H4 (cell line): Measurements from ENCODE around the gene ABCA8. TPM values are rescaled to one million over a fixed set of nuclear protein-coding genes. Genes with fewer than 3 reads are reported as not detected.
A peak's percentile ranks its signal among the peaks of the same experiment; 100 is the strongest.
"Not testable (repeated sequence)": the region's sequence is repeated elsewhere in the genome, so short reads cannot be mapped to it uniquely, and the experiment has no call there.

ENCODE experiments used
- DNase-seq: peaks from one replicate; pipeline ENCODE4 v3.0.0-alpha.2; 2015; ENCODE audit warnings: low spot score
- total RNA-seq: library from RNA; depleted of rRNA; stranded (reverse); fragments of >200 nt; shearing (Covaris generic); gene quantifications from 2 replicates; pipeline ENCODE4 v1.2.3, GENCODE V29; 2014; rRNA removed

Gene ABCA8
- total RNA-seq, 1 experiment from 2014 or later: not detected

DNA sequence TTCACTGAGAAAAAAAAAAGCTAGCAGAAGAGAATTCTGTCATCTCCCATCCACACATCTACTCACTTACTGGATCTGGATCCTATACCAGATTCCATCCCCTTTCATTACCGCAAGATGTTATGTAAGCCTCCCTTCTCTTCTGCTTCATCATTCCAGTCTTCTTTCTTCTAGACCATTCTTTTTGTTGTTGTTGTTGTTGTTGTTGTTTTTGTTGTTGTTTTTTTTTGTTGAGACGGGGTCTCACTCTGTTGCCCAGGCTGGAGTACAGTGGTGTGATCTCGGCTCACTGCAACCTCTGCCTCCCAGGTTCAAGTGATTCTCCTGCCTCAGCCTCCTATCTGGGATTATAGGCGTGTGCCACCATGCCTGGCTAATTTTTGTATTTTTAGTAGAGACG, 131.0 kb downstream of the ABCA8 start:
- DNase-seq: not testable (repeated sequence)

DNA sequence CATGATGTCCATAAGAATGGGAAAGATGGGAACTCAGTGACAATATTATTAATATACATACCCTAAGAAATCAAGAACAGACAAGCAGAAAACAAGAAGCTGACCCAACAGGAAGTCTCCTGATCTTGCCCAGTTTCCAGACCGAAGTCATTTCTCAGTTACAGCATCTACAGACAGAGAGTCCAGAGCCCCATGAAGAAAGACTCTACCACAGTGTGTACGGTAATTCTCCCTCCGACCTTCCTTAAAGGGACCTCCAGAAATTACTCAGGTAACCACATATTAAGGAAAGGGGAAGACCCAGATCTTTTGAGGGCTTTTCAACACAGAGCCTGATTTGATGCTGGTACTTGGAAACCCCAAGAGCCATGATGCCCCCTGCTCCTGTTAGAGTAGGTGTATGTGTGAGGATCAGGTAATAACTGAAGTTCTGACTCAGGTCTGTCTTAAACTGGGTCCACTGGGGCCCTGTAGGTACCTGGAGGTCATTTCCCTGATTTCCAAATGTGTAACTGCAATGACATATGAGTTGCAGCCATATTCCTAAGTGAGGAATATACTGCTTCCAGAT, 132.4 kb downstream of the ABCA8 start:
- no peak for DNase-seq

DNA sequence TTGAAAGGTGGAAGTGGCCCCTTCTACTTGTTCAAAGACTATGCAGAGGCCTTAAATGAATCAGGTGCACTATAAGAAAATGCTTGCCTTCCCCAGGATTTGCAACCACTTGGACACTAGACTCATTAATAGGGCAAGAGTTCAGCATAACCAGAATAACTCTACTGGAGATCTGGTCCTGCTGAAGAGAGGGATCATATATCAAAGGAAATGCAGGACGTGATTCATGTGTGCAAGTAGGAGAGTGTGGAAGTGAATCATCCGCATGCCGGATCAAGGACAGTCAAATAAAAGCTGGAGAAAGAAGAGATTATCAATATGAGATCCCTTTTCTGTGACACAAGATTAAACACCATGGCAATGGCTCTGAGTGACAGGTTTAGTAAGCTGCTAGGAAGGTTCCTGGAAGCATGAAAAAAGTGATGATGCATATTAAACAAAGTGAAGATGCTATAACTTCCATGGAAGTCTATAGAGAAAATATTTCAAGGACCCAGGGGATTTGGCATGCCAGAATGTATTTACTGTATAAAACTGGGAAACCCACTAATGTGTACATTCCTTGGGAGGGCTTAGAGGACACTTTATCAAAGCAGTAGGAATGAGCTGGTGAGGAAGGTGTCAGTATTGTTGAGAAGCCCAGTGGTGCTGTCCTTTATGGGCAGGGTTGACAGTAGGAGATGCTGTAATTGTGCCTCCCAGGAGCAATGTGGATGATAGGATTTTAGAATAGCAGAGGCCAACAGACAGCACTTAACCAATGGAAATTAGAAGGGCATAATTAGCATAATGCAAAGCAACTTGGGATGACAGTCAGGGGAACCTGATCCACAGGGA, 133.1 kb downstream of the ABCA8 start:
- DNase-seq: peak; percentile 61

DNA sequence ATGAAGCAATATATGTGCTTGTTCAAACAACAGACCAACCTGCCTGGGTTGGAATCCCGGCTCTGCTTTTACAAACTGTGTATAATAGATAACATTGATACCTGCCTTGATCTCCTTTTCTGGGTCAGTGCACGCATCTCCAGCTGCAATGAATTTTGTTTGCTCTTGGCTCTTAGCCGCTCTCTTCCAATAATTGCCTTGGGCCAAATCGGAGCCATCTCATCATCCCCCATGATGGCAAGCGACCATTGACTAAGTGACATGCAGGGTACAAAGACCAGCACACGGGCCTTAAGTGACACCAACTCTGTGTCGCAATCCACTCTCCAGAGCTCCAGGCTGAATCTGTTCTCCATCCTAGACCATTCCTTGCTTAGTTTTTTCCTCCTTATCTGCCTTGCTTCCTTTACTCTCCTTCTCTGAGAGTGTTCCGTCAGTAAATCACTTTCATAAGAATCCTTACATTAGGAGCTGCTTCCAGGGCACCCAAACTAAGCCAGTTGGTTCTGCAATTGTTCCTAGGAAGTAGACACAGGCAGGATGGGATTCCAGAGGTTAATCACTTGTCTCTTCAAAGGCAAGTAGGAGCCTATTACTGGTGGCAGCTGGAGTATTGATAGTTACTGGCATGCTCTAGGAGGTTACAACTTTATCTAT, 134.2 kb downstream of the ABCA8 start:
- no peak for DNase-seq

DNA sequence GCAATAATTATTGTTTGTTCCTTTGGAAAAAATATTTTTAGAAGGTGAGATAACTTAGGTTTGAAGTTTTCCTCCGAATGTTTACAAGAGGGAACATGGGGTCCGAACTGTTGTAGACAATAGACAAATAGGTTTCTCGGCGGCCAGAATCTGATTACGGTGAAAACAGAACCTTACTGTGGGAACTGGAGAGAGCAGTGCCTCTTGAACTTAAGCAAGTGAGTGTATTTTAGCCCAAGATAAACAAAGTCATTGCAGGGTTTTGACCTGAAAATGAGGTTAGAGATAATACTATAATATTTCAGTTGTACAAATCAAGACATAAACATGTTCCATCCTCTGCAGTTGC, 134.7 kb downstream of the ABCA8 start:
- no peak for DNase-seq

DNA sequence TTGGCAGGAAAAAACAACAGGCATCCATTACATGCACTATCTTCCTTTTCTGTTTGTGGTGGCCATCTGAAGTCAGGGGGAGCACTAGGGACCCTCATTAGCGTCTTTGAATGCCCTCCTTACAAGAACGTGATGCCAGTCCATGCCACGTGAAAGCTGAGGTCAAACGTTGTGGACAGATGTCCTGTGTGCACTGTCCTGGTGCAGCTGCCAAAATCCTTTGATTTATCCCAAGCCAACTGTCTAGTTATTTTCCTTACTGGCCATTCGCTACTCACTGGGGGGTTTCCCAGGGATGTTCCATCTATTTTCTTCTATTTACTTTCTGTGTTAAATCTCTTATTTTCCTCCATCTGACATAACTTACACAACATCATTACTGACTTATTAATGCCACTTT, 135.7 kb downstream of the ABCA8 start:
- no peak for DNase-seq

Other genes starting within 250 kb of the ABCA8 start
- not detected in 2 replicates for gene ABCA9, start 105.5 kb upstream of the ABCA8 start, total RNA-seq
- gene ABCA6, start 186.5 kb upstream of the ABCA8 start, total RNA-seq: 1.2 TPM in 1 of 2 replicates, not detected in the other